K562 (cell line): ENCODE data around the gene IL10RB. TPM values are rescaled to one million over a fixed set of nuclear protein-coding genes. Genes with fewer than 3 reads are reported as not detected.
A peak's percentile ranks its signal among the peaks of the same experiment; 100 is the strongest.

Experiments used
- BHLHE40 ChIP-seq: IDR thresholded peaks from 2 replicates; pipeline ENCODE4 v1.6.1; 2011; ENCODE audit warnings: low read length, improper control_type of control experiment
- E2F8 ChIP-seq: fragments of 450-650 bp; IDR thresholded peaks from 2 replicates; pipeline ENCODE4 v1.7.1; 2018; ENCODE audit warnings: mild to moderate bottlenecking, low read depth; ENCODE audit not compliant: partially characterized antibody
- EGR1 ChIP-seq: fragments of 450-650 bp; conservative IDR thresholded peaks from 2 replicates; pipeline ENCODE4 v1.6.1; 2017; ENCODE audit warnings: mild to moderate bottlenecking
- HNRNPUL1 ChIP-seq: fragments of 200-400 bp; formaldehyde crosslinking; IDR thresholded peaks from 2 replicates; pipeline ENCODE4 v1.6.1; 2017; ENCODE audit warnings: low read length
- ID3 ChIP-seq, 2 experiments: fragments of 250-450 bp in 1 of 2; fragments of 450-650 bp in 1 of 2; sonication (Bioruptor Pico) in 1 of 2; IDR thresholded peaks; 2 replicates each; pipeline versions ENCODE4 v1.6.1 to v1.8.0; 2016 to 2021; ENCODE audit warnings: mild to moderate bottlenecking in 2 of 2, moderate library complexity in 2 of 2, missing compliant biosample characterization in 1 of 2, missing genetic modification characterization in 1 of 2
- MITF ChIP-seq: IDR thresholded peaks from 2 replicates; pipeline ENCODE4 v1.6.1; 2014; ENCODE audit warnings: antibody characterized with exemption
- NCOA2 ChIP-seq, 2 experiments: fragments of 450-650 bp; IDR thresholded peaks; 2 replicates each; pipeline ENCODE4 v1.6.1; 2018; ENCODE audit warnings: mild to moderate bottlenecking in 2 of 2, moderate library complexity in 1 of 2; ENCODE audit not compliant: partially characterized antibody in 2 of 2
- PATZ1 ChIP-seq: fragments of 250-450 bp; sonication (Bioruptor Pico); IDR thresholded peaks from 2 replicates; pipeline ENCODE4 v1.5.0; 2020; ENCODE audit warnings: mild to moderate bottlenecking, borderline replicate concordance
- SRSF9 ChIP-seq: fragments of 200-400 bp; formaldehyde crosslinking; IDR thresholded peaks from 2 replicates; pipeline ENCODE4 v1.6.1; 2017; ENCODE audit warnings: low read depth, low read length, borderline replicate concordance
- TAF7 ChIP-seq: fragments of 450-650 bp; IDR thresholded peaks from 2 replicates; pipeline ENCODE4 v1.6.1; 2016; ENCODE audit warnings: missing genetic modification characterization, missing compliant biosample characterization
- TRIM28 ChIP-seq: fragments of 450-650 bp; IDR thresholded peaks from 2 replicates; pipeline ENCODE4 v1.6.1; 2017
- ZBTB5 ChIP-seq: fragments of 450-650 bp; IDR thresholded peaks from 2 replicates; pipeline ENCODE4 v1.6.1; 2017; ENCODE audit warnings: antibody characterized with exemption
- ZBTB7A ChIP-seq: IDR thresholded peaks from 2 replicates; pipeline ENCODE4 v1.6.1; 2011; ENCODE audit warnings: low read depth, mild to moderate bottlenecking, low read length, moderate library complexity, borderline replicate concordance; ENCODE audit not compliant: control insufficient read depth
- ZNF124 ChIP-seq: sonication (generic); formaldehyde crosslinking; IDR thresholded peaks from 2 replicates; pipeline ENCODE4 v1.8.1; 2022; ENCODE audit warnings: missing genetic modification reagents
- ZNF668 ChIP-seq: fragments of 250-450 bp; sonication (Bioruptor Pico); IDR thresholded peaks from 2 replicates; pipeline ENCODE4 v1.8.0; 2022; ENCODE audit warnings: mild to moderate bottlenecking, inconsistent platforms
- ZNF740 ChIP-seq, 3 experiments: fragments of 200-800 bp in 1 of 3; sonication (Bioruptor generic) in 1 of 3; sonication (generic) in 1 of 3; formaldehyde crosslinking in 1 of 3; IDR thresholded peaks; 2 replicates each; pipeline versions ENCODE4 v1.6.1 to v1.8.0; 2016 to 2022; ENCODE audit warnings: mild to moderate bottlenecking in 2 of 3, missing compliant biosample characterization in 2 of 3, missing genetic modification characterization in 2 of 3, missing genetic modification reagents in 1 of 3
- ZNF77 ChIP-seq: fragments of 250-450 bp; sonication (Bioruptor Pico); IDR thresholded peaks from 2 replicates; pipeline ENCODE4 v1.5.0; 2020
- polyA plus RNA-seq, 8 experiments: library from polyadenylated mRNA; depleted of rRNA in 4 of 8; stranded (reverse) in 5 of 8; unstranded in 3 of 8; fragments of >200 nt; fragmentation: Nextera tagmentation in 2 of 8; fragmentation: Illumina TruSeq in 1 of 8; extraction: Ambion mirVana in 2 of 8; extraction: Trizol in 1 of 8; gene quantifications; 2 replicates each; pipeline versions ENCODE4 v1.2.1 to v1.2.3, GENCODE V29; 2011 to 2014; ENCODE audit warnings: inconsistent platforms in 1 of 8, missing spikeins in 1 of 8
- total RNA-seq, 7 experiments: library from RNA; depleted of rRNA in 6 of 7; stranded (reverse); fragments of >200 nt in 6 of 7; fragmentation: Illumina TruSeq in 2 of 7; extraction: Trizol in 2 of 7; gene quantifications; 2 replicates each; pipeline versions ENCODE4 v1.2.1 to v1.2.3, GENCODE V29; 2011 to 2021; ENCODE audit warnings: low replicate concordance in 1 of 7

The IL10RB gene
- total and polyA plus RNA-seq, 9 of the 15 experiments (the other 6 are each of a cell fraction or from before 2014, with no cell fraction given): 10.9 to 33.8 (median 23.0) TPM

- no peak for TF ChIP-seq MITF
- TF ChIP-seq ZNF740 (CRISPR knock-in tag; IDR thresholded peaks at IDR 0.05): peak; percentile 43; the same call in 1 of the 2 replicates
- no peak for TF ChIP-seq ZNF740 (tag; IDR thresholded peaks at IDR 0.05)
- no peak for TF ChIP-seq ZNF77 (CRISPR knock-in tag)
- no peak for TF ChIP-seq TRIM28
- no peak for TF ChIP-seq ZNF124 (CRISPR knock-in tag)
- TF ChIP-seq ID3 (CRISPR knock-in tag; IDR thresholded peaks at IDR 0.05): no peak
- peak; percentile 45; the same call in 1 of the 2 replicates for TF ChIP-seq ID3 (tag; IDR thresholded peaks at IDR 0.05)
- no peak for TF ChIP-seq PATZ1 (CRISPR knock-in tag)
- TF ChIP-seq TAF7: no peak
- no peak for TF ChIP-seq EGR1
- TF ChIP-seq BHLHE40: no peak
- no peak for TF ChIP-seq ZNF668
- no peak for TF ChIP-seq NCOA2 (IDR thresholded peaks at IDR 0.05; ENCODE audit: partially characterized antibody in 2 of 2)
- TF ChIP-seq HNRNPUL1: no peak
- TF ChIP-seq E2F8: no peak
- no peak for TF ChIP-seq SRSF9
- TF ChIP-seq ZBTB5: no peak
- TF ChIP-seq ZBTB7A: no peak
Observed at GRCh38 chr21:33229784-33230544, 36.2 kb upstream of the IL10RB start, which contains the start of gene IFNAR2 (continued).
